ENCODE results near the gene MLLT3.

DNA sequence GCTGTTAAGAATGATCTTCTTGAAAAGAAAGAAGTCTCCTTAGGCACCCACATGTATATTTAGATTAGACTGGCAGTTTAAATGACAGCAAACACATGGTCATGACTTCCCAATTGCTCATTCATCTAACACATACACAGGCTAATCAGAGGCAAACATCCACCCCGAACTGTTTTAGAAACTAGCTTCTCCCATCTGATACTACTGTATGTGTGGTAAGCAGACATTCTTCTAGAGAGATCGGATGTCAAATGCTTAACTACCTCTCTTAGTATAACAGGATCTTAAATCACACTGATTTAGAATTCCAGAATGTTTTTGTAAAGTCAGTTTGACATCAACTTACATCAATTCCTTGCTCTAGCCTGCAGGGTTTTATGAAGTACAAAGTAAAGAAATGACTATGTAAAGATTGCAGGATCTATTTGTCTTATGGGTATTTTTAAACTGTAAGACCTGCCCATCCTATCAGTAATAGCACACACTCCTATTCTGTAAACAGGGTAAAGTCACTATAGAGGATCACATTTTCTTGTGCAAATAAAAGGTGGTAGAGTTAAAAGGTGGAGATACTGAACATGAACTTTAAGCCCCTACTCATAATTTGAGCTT, 239.7 kb downstream of the MLLT3 start:
- TF ChIP-seq CTCF (IDR thresholded peaks at IDR 0.05) (no peak), POLR2A (IDR thresholded peaks at IDR 0.05) (no peak)

All from thyroid gland (tissue), 4 donors.